Adrenal gland (tissue), 12 donors: ENCODE measurements around the gene NCAPG2. TPM values are rescaled to one million over a fixed set of nuclear protein-coding genes. Genes with fewer than 3 reads are reported as not detected.

Experiments
- DNase-seq, 7 donors: peaks; one replicate each; pipeline ENCODE4 v3.0.0-alpha.2; 2019 to 2020
- H3K27ac ChIP-seq, 5 donors: fragments of 200-600 bp; sonication (generic) in 4 of 5; 1 replicate in 3 of 5; 2 replicates in 2 of 5; pipeline versions ENCODE4 v1.5.1 to v1.8.0; 2016 to 2020; ENCODE audit warnings: mild to moderate bottlenecking in 1 of 5
- H3K27me3 ChIP-seq: fragments of 200-600 bp; 2 replicates; pipeline ENCODE4 v1.8.0; 2021
- H3K36me3 ChIP-seq, 2 donors: fragments of 200-600 bp; replicated peaks in 1 of 2; 1 replicate in 1 of 2; 2 replicates in 1 of 2; pipeline versions ENCODE4 v1.5.1 to v1.8.0; 2018 to 2022
- H3K4me1 ChIP-seq, 2 donors: fragments of 200-600 bp; replicated peaks in 1 of 2; 1 replicate in 1 of 2; 2 replicates in 1 of 2; pipeline versions ENCODE4 v1.5.1 to v1.8.0; 2018 to 2021
- H3K4me3 ChIP-seq, 4 donors: fragments of 200-600 bp; sonication (generic) in 3 of 4; one replicate each; pipeline ENCODE4 v1.5.1; 2016 to 2018
- H3K9me3 ChIP-seq, 3 donors: fragments of 200-600 bp; sonication (generic) in 1 of 3; replicated peaks in 1 of 3; 1 replicate in 2 of 3; 2 replicates in 1 of 3; pipeline versions ENCODE4 v1.5.1 to v1.8.0; 2016 to 2021
- CTCF ChIP-seq, 6 experiments: fragments of 450-650 bp in 4 of 6; fragments of 200-600 bp in 2 of 6; sonication (generic) in 1 of 6; IDR thresholded peaks; 1 replicate in 5 of 6; 2 replicates in 1 of 6; pipeline versions ENCODE4 v1.5.1 to v1.8.0; 2016 to 2021; ENCODE audit warnings: antibody characterized with exemption in 6 of 6, mild to moderate bottlenecking in 2 of 6, moderate library complexity in 1 of 6
- POLR2A ChIP-seq, 2 donors: fragments of 450-650 bp; IDR thresholded peaks; one replicate each; pipeline ENCODE4 v1.6.1; 2017; ENCODE audit warnings: antibody characterized with exemption in 2 of 2, mild to moderate bottlenecking in 2 of 2, moderate library complexity in 1 of 2
- WGBS, 4 donors: extraction: QIAGEN DNeasy Blood & Tissue Kit in 2 of 4; methylation state at CpG; one replicate each; pipeline versions ENCODE4 v1.1.5 to v1.1.7; 2013 to 2017; 5-methylcytosine and 5-hydroxymethylcytosine counted together
- intact Hi-C, 2 donors: fragments of 100-400 bp; cut with DNase I; formaldehyde crosslinking; loops; one replicate each; pipeline versions ENCODE4 v1.14.1 to v1.15.0; 2022 to 2023
- polyA plus RNA-seq, 3 donors: library from polyadenylated mRNA; stranded (reverse); fragments of 200-250 nt in 2 of 3; fragments of 350-450 nt in 1 of 3; fragmentation: Illumina TruSeq in 1 of 3; extraction: RNeasy Lipid Tissue Mini Kit (QIAGEN cat#74804) in 1 of 3; gene quantifications; one replicate each; pipeline ENCODE4 v1.2.3, GENCODE V29; 2013 to 2014
- total RNA-seq, 9 donors: library from RNA; depleted of rRNA in 4 of 9; stranded (reverse); fragments of >200 nt in 4 of 9; fragments of 120-200 nt in 1 of 9; fragmentation: NEBNext Ultra II Directional in 1 of 9; extraction: Animal tissue kit (Norgen Biotek cat#: 25700) in 1 of 9; gene quantifications; one replicate each; pipeline versions ENCODE4 v1.1.0 to v1.2.4, GENCODE V29; 2013 to 2023
- donor health status: healthy with polysubstance abuse.
- donor health status: Bipolar disorder and iron deficiency.
- donor health status: DM: yes; HTN: yes; CAD: no.
- donor health status: DM: no; HTN: no; CAD: no.
- donor health status: DM: no; HTN: no; CAD: no.
- donor health status: DM: yes; HTN: yes; CAD: no.

The NCAPG2 gene
- total and polyA plus RNA-seq, 12 donors, result 1.6 to 11.6 (median 5.9) TPM

DNA sequence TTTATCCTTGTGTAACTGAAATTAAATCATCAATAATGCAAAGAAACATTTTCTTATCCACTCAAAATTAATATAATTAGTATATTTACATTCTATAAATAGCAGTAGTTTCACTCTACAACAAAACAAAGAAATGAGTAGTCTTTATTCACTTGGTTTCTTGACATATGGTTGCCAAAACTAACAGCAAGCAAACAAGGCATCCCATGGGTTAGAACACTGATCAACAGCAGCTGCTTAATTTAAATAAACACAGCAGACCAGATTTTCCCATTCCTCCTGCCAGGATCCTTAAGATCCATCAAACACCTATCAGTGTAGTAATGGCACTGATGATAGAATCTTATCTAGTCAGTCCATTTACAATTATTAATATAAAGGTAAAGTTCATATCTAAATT is 22.1 kb downstream of the NCAPG2 start:
- Histone ChIP-seq H3K4me1 (no peaks in the 10 kb centered on the region), H3K9me3 (no peaks in the 10 kb centered on the region), H3K27ac (no peak overlapping the region), H3K36me3 (no peaks in the 10 kb centered on the region), H3K27me3 (no peaks in the 10 kb centered on the region), H3K4me3 (no peak overlapping the region)
- TF ChIP-seq CTCF (IDR thresholded peaks at IDR 0.05) (no peak), POLR2A (IDR thresholded peaks at IDR 0.05) (no peak)
- DNase-seq, result no peak
- intact Hi-C loops, result no loop called here

GRCh38 chr7:158680754-158681153 is 23.9 kb downstream of the NCAPG2 start:
- no peaks in the 10 kb centered on the region for H3K36me3 ChIP-seq

GRCh38 chr7:158676906-158677305 is 27.7 kb downstream of the NCAPG2 start:
- Histone ChIP-seq H3K36me3 (peaks cover 0 to 2% of the 10 kb centered on the region in 2 donors), H3K27ac (no peak overlapping the region), H3K4me1 (no peaks in the 10 kb centered on the region), H3K27me3 (no peaks in the 10 kb centered on the region), H3K4me3 (no peak overlapping the region), H3K9me3 (no peaks in the 10 kb centered on the region)
- 83 to 91% (median 89%) methylated on average over 3 of the region's 3 CpGs for WGBS, 4 donors
- no peak for TF ChIP-seq CTCF (IDR thresholded peaks at IDR 0.05)
- TF ChIP-seq POLR2A (IDR thresholded peaks at IDR 0.05), result no peak
- DNase-seq, result no peak
- intact Hi-C loops, result no loop called here

More at GRCh38 chr7:158680754-158681153, 23.9 kb downstream of the NCAPG2 start:
- no peak for TF ChIP-seq CTCF (IDR thresholded peaks at IDR 0.05)
- TF ChIP-seq POLR2A (IDR thresholded peaks at IDR 0.05), result no peak
- Histone ChIP-seq H3K27ac (no peak overlapping the region), H3K27me3 (no peaks in the 10 kb centered on the region), H3K4me3 (no peak overlapping the region), H3K9me3 (no peaks in the 10 kb centered on the region), H3K4me1 (no peaks in the 10 kb centered on the region)
- no peak for DNase-seq
- WGBS, 4 donors, result 52 to 69% (median 58%) methylated on average over 3 of the region's 3 CpGs
- intact Hi-C loops, result no loop called here

GRCh38 chr7:158676171-158676840 is 28.3 kb downstream of the NCAPG2 start:
- no peaks in the 10 kb centered on the region for H3K9me3 ChIP-seq
- no peaks in the 10 kb centered on the region for H3K4me1 ChIP-seq
- 74 to 83% (median 82%) methylated on average over 7 of the region's 7 CpGs for WGBS, 4 donors
- no peak for TF ChIP-seq POLR2A (IDR thresholded peaks at IDR 0.05)
- TF ChIP-seq CTCF (IDR thresholded peaks at IDR 0.05), result no peak
- DNase-seq, result no peak
- intact Hi-C loops, result no loop called here
- H3K4me3 ChIP-seq, result no peak overlapping the region
- no peak overlapping the region for H3K27ac ChIP-seq
- no peaks in the 10 kb centered on the region for H3K27me3 ChIP-seq
- H3K36me3 ChIP-seq, result peaks cover 0 to 2% of the 10 kb centered on the region in 2 donors
